ENCODE results near the gene AMELX. TPM values are rescaled to one million over a fixed set of nuclear protein-coding genes. Genes with fewer than 3 reads are reported as not detected.
A peak's percentile ranks its signal among the peaks of the same experiment; 100 is the strongest.

AMELX gene
- total and polyA plus RNA-seq, 2 donors (not counting 1 experiment from before 2014, with no cell fraction given): not detected

- no peak overlapping the region for H2AFZ ChIP-seq (ENCODE audit: low read length)
- no peak overlapping the region for H3K9ac ChIP-seq (ENCODE audit: insufficient read depth, low read length)
- no peak overlapping the region for H3K27ac ChIP-seq (ENCODE audit: insufficient read depth, low read length)
- no peaks in the 10 kb centered on the region for H3K27me3 ChIP-seq (ENCODE audit: control insufficient read depth, insufficient read depth, low read length)
- H3K9me3 ChIP-seq (ENCODE audit: control insufficient read depth, insufficient read depth, low read depth, low read length): no peaks in the 10 kb centered on the region
- no peak overlapping the region for H3K4me3 ChIP-seq (replicated peaks in 1 of 4; ENCODE audit: control extremely low read depth in 1 of 4, insufficient read depth in 1 of 4, low read depth in 3 of 4, low read length in 4 of 4)
- H3K36me3 ChIP-seq (ENCODE audit: control insufficient read depth, insufficient read depth, low read length): no peaks in the 10 kb centered on the region
- TF ChIP-seq EZH2 (IDR thresholded peaks at IDR 0.05; ENCODE audit: low read length, missing control alignments) (no peak), CTCF (conservative IDR thresholded peaks at IDR 0.05 in 1 of 2, IDR thresholded peaks at IDR 0.05 in 1 of 2; ENCODE audit: low read depth in 1 of 2, low read length in 2 of 2) (no peak)
- DNase-seq (ENCODE audit: low read depth in 2 of 2): no peak
- H3K79me2 ChIP-seq (ENCODE audit: control insufficient read depth, insufficient read depth, low read length): no peaks in the 10 kb centered on the region
- H4K20me1 ChIP-seq (ENCODE audit: control insufficient read depth, extremely low read depth, insufficient read depth, low read length): no peaks in the 10 kb centered on the region
- H3K4me2 ChIP-seq (ENCODE audit: extremely low read depth, insufficient read depth, low read length): no peak overlapping the region
- no peaks in the 10 kb centered on the region for H3K4me1 ChIP-seq (ENCODE audit: control insufficient read depth, extremely low read depth, insufficient read depth, low read length)
Observed at GRCh38 chrX:11337292-11338009, 44.2 kb downstream of the AMELX start.

- no peak overlapping the region for H3K4me3 ChIP-seq (replicated peaks in 1 of 4; ENCODE audit: control extremely low read depth in 1 of 4, insufficient read depth in 1 of 4, low read depth in 3 of 4, low read length in 4 of 4)
Observed at GRCh38 chrX:11341274-11342201, 48.3 kb downstream of the AMELX start.

More at GRCh38 chrX:11341274-11342201, 48.3 kb downstream of the AMELX start:
- no peak overlapping the region for H3K9ac ChIP-seq (ENCODE audit: insufficient read depth, low read length)
- H3K27ac ChIP-seq (ENCODE audit: insufficient read depth, low read length): peak overlapping the region; percentile 77
- no peaks in the 10 kb centered on the region for H4K20me1 ChIP-seq (ENCODE audit: control insufficient read depth, extremely low read depth, insufficient read depth, low read length)
- peak; percentile 83 to 91 for DNase-seq (ENCODE audit: low read depth in 2 of 2)
- H2AFZ ChIP-seq (ENCODE audit: low read length): no peak overlapping the region
- no peaks in the 10 kb centered on the region for H3K4me1 ChIP-seq (ENCODE audit: control insufficient read depth, extremely low read depth, insufficient read depth, low read length)
- peak overlapping the region; percentile 15 for H3K4me2 ChIP-seq (ENCODE audit: extremely low read depth, insufficient read depth, low read length)
- H3K9me3 ChIP-seq (ENCODE audit: control insufficient read depth, insufficient read depth, low read depth, low read length): no peaks in the 10 kb centered on the region
- TF ChIP-seq EZH2 (IDR thresholded peaks at IDR 0.05; ENCODE audit: low read length, missing control alignments): no peak
- no peak for TF ChIP-seq CTCF (conservative IDR thresholded peaks at IDR 0.05 in 1 of 2, IDR thresholded peaks at IDR 0.05 in 1 of 2; ENCODE audit: low read depth in 1 of 2, low read length in 2 of 2)
- H3K27me3 ChIP-seq (ENCODE audit: control insufficient read depth, insufficient read depth, low read length): no peaks in the 10 kb centered on the region
- H3K36me3 ChIP-seq (ENCODE audit: control insufficient read depth, insufficient read depth, low read length): no peaks in the 10 kb centered on the region
- H3K79me2 ChIP-seq (ENCODE audit: control insufficient read depth, insufficient read depth, low read length): no peaks in the 10 kb centered on the region
